CD4-positive, alpha-beta memory T cell (primary cell): Measurements from ENCODE around the gene FAM222B. TPM values are rescaled to one million over a fixed set of nuclear protein-coding genes. Genes with fewer than 3 reads are reported as not detected.
A peak's percentile ranks its signal among the peaks of the same experiment; 100 is the strongest.
"Not testable (repeated sequence)": the region's sequence is repeated elsewhere in the genome, so short reads cannot be mapped to it uniquely, and the experiment has no call there.

Source experiments
- CTCF ChIA-PET: fragments of 350-600 bp; sonication (Branson Sonifier 250); formaldehyde crosslinking; loops from one replicate; lab custom pipeline; 2021; ENCODE audit warnings: inconsistent platforms; ENCODE audit not compliant: partially characterized antibody; lab: Charles Lee
- POLR2A ChIA-PET: fragments of 350-600 bp; sonication (Branson Sonifier 250); formaldehyde crosslinking; loops from one replicate; lab custom pipeline; 2021; ENCODE audit not compliant: partially characterized antibody; lab: Charles Lee
- DNase-seq, 5 donors: peaks; one replicate each; pipeline versions ENCODE4 v3.0.0 to v3.0.0-alpha.2; 2020 to 2022; ENCODE audit warnings: mixed read lengths in 1 of 5
- H3K27ac ChIP-seq: one replicate; pipeline ENCODE4 v1.7.0; 2013; ENCODE audit warnings: low read depth, low read length
- H3K27me3 ChIP-seq: 2 replicates; pipeline ENCODE4 v1.7.0; 2013; ENCODE audit warnings: mild to moderate bottlenecking, low read length, moderate library complexity; ENCODE audit not compliant: insufficient read depth
- H3K36me3 ChIP-seq: 2 replicates; pipeline ENCODE4 v1.7.0; 2013; ENCODE audit warnings: mild to moderate bottlenecking, low read length, moderate library complexity; ENCODE audit not compliant: insufficient read depth
- H3K4me1 ChIP-seq: 2 replicates; pipeline ENCODE4 v1.7.0; 2013; ENCODE audit warnings: mild to moderate bottlenecking, low read length, moderate library complexity; ENCODE audit not compliant: insufficient read depth
- H3K4me3 ChIP-seq, 2 donors: one replicate each; pipeline ENCODE4 v1.7.0; 2013; ENCODE audit warnings: low read length in 2 of 2, mild to moderate bottlenecking in 1 of 2
- H3K9me3 ChIP-seq, 2 donors: one replicate each; pipeline ENCODE4 v1.7.0; 2013; ENCODE audit warnings: low read length in 2 of 2, control low read depth in 1 of 2; ENCODE audit not compliant: control insufficient read depth in 1 of 2
- H3K27ac Mint-ChIP-seq, 7 donors: one replicate each; pipeline ENCODE4 v1.8.0; 2020 to 2021; ENCODE audit warnings: mixed read lengths in 7 of 7, mild to moderate bottlenecking in 6 of 7, inconsistent platforms in 3 of 7, moderate library complexity in 3 of 7
- H3K27me3 Mint-ChIP-seq, 2 donors: one replicate each; pipeline ENCODE4 v1.8.0; 2020 to 2021; ENCODE audit warnings: mixed read lengths in 2 of 2
- H3K36me3 Mint-ChIP-seq, 2 donors: one replicate each; pipeline ENCODE4 v1.8.0; 2020 to 2021; ENCODE audit warnings: mixed read lengths in 2 of 2, inconsistent platforms in 1 of 2, mild to moderate bottlenecking in 1 of 2
- H3K4me1 Mint-ChIP-seq, 4 donors: one replicate each; pipeline ENCODE4 v1.8.0; 2020 to 2021; ENCODE audit warnings: mixed read lengths in 4 of 4, mild to moderate bottlenecking in 1 of 4
- H3K4me3 Mint-ChIP-seq, 8 donors: one replicate each; pipeline ENCODE4 v1.8.0; 2020 to 2021; ENCODE audit warnings: mixed read lengths in 8 of 8, mild to moderate bottlenecking in 7 of 8, moderate library complexity in 6 of 8, inconsistent platforms in 3 of 8
- H3K9me3 Mint-ChIP-seq, 8 donors: one replicate each; pipeline ENCODE4 v1.8.0; 2020 to 2021; ENCODE audit warnings: mixed read lengths in 8 of 8, mild to moderate bottlenecking in 5 of 8, inconsistent platforms in 3 of 8, moderate library complexity in 1 of 8
- intact Hi-C: fragments of 100-400 bp; cut with micrococcal nuclease; formaldehyde crosslinking; loops from one replicate; pipeline ENCODE4 v1.15.1; 2023
- polyA plus RNA-seq, 2 donors: library from polyadenylated mRNA; unstranded; fragments of 300-500 nt; fragmentation: Illumina TruSeq; gene quantifications; one replicate each; pipeline ENCODE4 v1.2.3, GENCODE V29; 2021
- total RNA-seq, 2 experiments: library from RNA; stranded (reverse); gene quantifications; one replicate each; pipeline ENCODE4 v1.2.3, GENCODE V29; 2021

Gene FAM222B
- total and polyA plus RNA-seq, 4 experiments from 2014 or later: 7.9 to 23.2 (median 21.0) TPM

GRCh38 chr17:28723836-28724499, 118.6 kb downstream of the FAM222B start:
- Mint-ChIP-seq H3K4me1 (peaks cover 46 to 92% (median 62%) of the 10 kb centered on the region in 4 donors), H3K27ac (peak overlapping the region in 6 of 7 donors; percentile 5 to 96 (median 90)), H3K36me3 (peaks cover 35 to 68% of the 10 kb centered on the region in 2 donors), H3K4me3 (peak overlapping the region in 6 of 8 donors; percentile 12 to 95 (median 62))
- H3K4me3 ChIP-seq, H3K27me3 Mint-ChIP-seq, H3K9me3 ChIP-seq, DNase-seq, H3K9me3 Mint-ChIP-seq, H3K27me3 ChIP-seq: not testable (repeated sequence)
- Histone ChIP-seq H3K36me3 (peaks cover 42% of the 10 kb centered on the region), H3K4me1 (peaks cover 60% of the 10 kb centered on the region), H3K27ac (peak overlapping the region; percentile 58)
- intact Hi-C loops: loop anchor here (10.0 kb wide), 1 partner anchor 571 kb away; the partner anchor contains the start of gene NUFIP2
- CTCF ChIA-PET: interaction anchor here (6.9 kb wide), 1 partner anchor 25 kb away, joined by 492 read pairs; the partner anchor contains the start of gene TRAF4
- POLR2A ChIA-PET: interaction anchor here (4.2 to 11.0 kb wide), 4 partner anchors 14 to 227 kb away, joined by 32 to 528 read pairs (median 114); partner anchors contain the start of genes PHF12, PROCA1 and TRAF4

- CTCF ChIA-PET: interaction anchor here (1.3 to 6.9 kb wide), 2 partner anchors 26 to 40 kb away, joined by 4 to 492 read pairs; partner anchors contain the start of gene TRAF4
- DNase-seq: no peak
- Histone ChIP-seq H3K27me3 (no peaks in the 10 kb centered on the region), H3K4me1 (peaks cover 59% of the 10 kb centered on the region), H3K9me3 (no peaks in the 10 kb centered on the region), H3K4me3 (no peak overlapping the region), H3K27ac (peak overlapping the region; percentile 86), H3K36me3 (peaks cover 42% of the 10 kb centered on the region)
- intact Hi-C loops: loop anchor here (10.0 kb wide), 1 partner anchor 572 kb away; the partner anchor contains the start of gene NUFIP2
- Mint-ChIP-seq H3K36me3 (peaks cover 35 to 65% of the 10 kb centered on the region in 2 donors), H3K4me3 (peak overlapping the region in 5 of 8 donors; percentile 12 to 77 (median 24)), H3K9me3 (no peaks in the 10 kb centered on the region), H3K27ac (peak overlapping the region in 5 of 7 donors; percentile 3 to 96 (median 20)), H3K4me1 (peaks cover 48 to 90% (median 64%) of the 10 kb centered on the region in 4 donors), H3K27me3 (peaks cover 1 to 4% of the 10 kb centered on the region in 2 donors)
- POLR2A ChIA-PET: interaction anchor here (5.6 to 11.0 kb wide), 3 partner anchors 13 to 228 kb away, joined by 93 to 528 read pairs (median 135); partner anchors contain the start of genes PHF12, PROCA1 and TRAF4
Observed at GRCh38 chr17:28723159-28723835, 119.3 kb downstream of the FAM222B start.

GRCh38 chr17:28722417-28723158, 120.0 kb downstream of the FAM222B start:
- Histone ChIP-seq H3K36me3 (peaks cover 42% of the 10 kb centered on the region), H3K4me3 (no peak overlapping the region), H3K27me3 (no peaks in the 10 kb centered on the region), H3K27ac (peak overlapping the region; percentile 86), H3K9me3 (no peaks in the 10 kb centered on the region), H3K4me1 (peaks cover 56% of the 10 kb centered on the region)
- Mint-ChIP-seq H3K27me3 (peaks cover 3 to 4% of the 10 kb centered on the region in 2 donors), H3K4me1 (peaks cover 45 to 87% (median 62%) of the 10 kb centered on the region in 4 donors), H3K27ac (peak overlapping the region in 5 of 7 donors; percentile 47 to 96 (median 71)), H3K9me3 (no peaks in the 10 kb centered on the region), H3K36me3 (peaks cover 35 to 60% of the 10 kb centered on the region in 2 donors), H3K4me3 (peak overlapping the region in 7 of 8 donors; percentile 38 to 97 (median 63))
- CTCF ChIA-PET: interaction anchor here (0.7 to 1.6 kb wide), 4 partner anchors 28 to 402 kb away, joined by 3 to 10 read pairs (median 4); no protein-coding TSS in a partner anchor
- no peak for DNase-seq
- intact Hi-C loops: loop anchor here (10.0 kb wide), 1 partner anchor 572 kb away; the partner anchor contains the start of gene NUFIP2
- POLR2A ChIA-PET: interaction anchor here (1.1 to 11.0 kb wide), 5 partner anchors 12 to 228 kb away, joined by 3 to 528 read pairs (median 93); partner anchors contain the start of genes BLTP2, FLOT2, PHF12 and PROCA1

GRCh38 chr17:28720997-28721329, 121.6 kb downstream of the FAM222B start:
- not testable (repeated sequence) for H3K27me3 ChIP-seq, H3K27me3 Mint-ChIP-seq, H3K9me3 ChIP-seq, H3K9me3 Mint-ChIP-seq, DNase-seq
- H3K36me3 Mint-ChIP-seq: peaks cover 35 to 56% of the 10 kb centered on the region in 2 donors
- H3K4me3 Mint-ChIP-seq: peak overlapping the region; percentile 94 to 99 (median 96)
- peaks cover 58% of the 10 kb centered on the region for H3K4me1 ChIP-seq
- peak overlapping the region; percentile 86 for H3K27ac ChIP-seq
- peaks cover 42 to 74% (median 56%) of the 10 kb centered on the region in 4 donors for H3K4me1 Mint-ChIP-seq
- H3K36me3 ChIP-seq: peaks cover 42% of the 10 kb centered on the region
- ChIA-PET POLR2A (interaction anchor here (0.7 to 11.0 kb wide), 12 partner anchors 8 to 571 kb away, joined by 3 to 528 read pairs (median 9); partner anchors contain the start of genes BLTP2, DHRS13, IFT20 and NEK8), CTCF (interaction anchor here (0.9 to 1.6 kb wide), 4 partner anchors 24 to 31 kb away, joined by 3 to 10 read pairs (median 4); no protein-coding TSS in a partner anchor)
- H3K27ac Mint-ChIP-seq: peak overlapping the region; percentile 96 to 100 (median 99)
- H3K4me3 ChIP-seq: peak overlapping the region; percentile 78 to 95
- intact Hi-C loops: loop anchor here (10.0 kb wide), 1 partner anchor 574 kb away; the partner anchor contains the start of gene NUFIP2

GRCh38 chr17:28720247-28720996, 122.2 kb downstream of the FAM222B start:
- Histone ChIP-seq H3K9me3 (no peaks in the 10 kb centered on the region), H3K27ac (peak overlapping the region; percentile 86), H3K27me3 (peaks cover 11% of the 10 kb centered on the region), H3K4me1 (peaks cover 53% of the 10 kb centered on the region), H3K36me3 (peaks cover 42% of the 10 kb centered on the region), H3K4me3 (peak overlapping the region; percentile 78 to 95)
- peaks cover 5 to 12% of the 10 kb centered on the region in 2 donors for H3K27me3 Mint-ChIP-seq
- H3K4me1 Mint-ChIP-seq: peaks cover 38 to 70% (median 53%) of the 10 kb centered on the region in 4 donors
- peak overlapping the region; percentile 96 to 100 (median 99) for H3K27ac Mint-ChIP-seq
- H3K4me3 Mint-ChIP-seq: peak overlapping the region; percentile 94 to 99 (median 96)
- ChIA-PET CTCF (interaction anchor here (0.6 to 2.2 kb wide), 10 partner anchors 8 to 396 kb away, joined by 3 to 21 read pairs (median 5); partner anchors contain the start of genes DHRS13, NEK8, PHF12 and PROCA1), POLR2A (interaction anchor here (0.7 to 11.0 kb wide), 26 partner anchors 8 to 895 kb away, joined by 3 to 528 read pairs (median 4); partner anchors contain the start of genes ALDOC, BLTP2, DHRS13 and FLOT2)
- H3K9me3 Mint-ChIP-seq: no peaks in the 10 kb centered on the region
- H3K36me3 Mint-ChIP-seq: peaks cover 35 to 53% of the 10 kb centered on the region in 2 donors
- intact Hi-C loops: loop anchor here (10.0 kb wide), 1 partner anchor 574 kb away; the partner anchor contains the start of gene NUFIP2
- DNase-seq: peak in 1 of 5 donors; percentile 69
